ENCODE results near the gene GMIP.
A peak's percentile ranks its signal among the peaks of the same experiment; 100 is the strongest.

The GMIP gene

GRCh38 chr19:19595171-19595701 lies 48.2 kb downstream of the GMIP start:
- peak; percentile 18 for DNase-seq (ENCODE audit: low read depth, low spot score)
- no peak overlapping the region for H3K4me3 ChIP-seq (ENCODE audit: low read depth, low read length)
- TF ChIP-seq, protein P1, sequence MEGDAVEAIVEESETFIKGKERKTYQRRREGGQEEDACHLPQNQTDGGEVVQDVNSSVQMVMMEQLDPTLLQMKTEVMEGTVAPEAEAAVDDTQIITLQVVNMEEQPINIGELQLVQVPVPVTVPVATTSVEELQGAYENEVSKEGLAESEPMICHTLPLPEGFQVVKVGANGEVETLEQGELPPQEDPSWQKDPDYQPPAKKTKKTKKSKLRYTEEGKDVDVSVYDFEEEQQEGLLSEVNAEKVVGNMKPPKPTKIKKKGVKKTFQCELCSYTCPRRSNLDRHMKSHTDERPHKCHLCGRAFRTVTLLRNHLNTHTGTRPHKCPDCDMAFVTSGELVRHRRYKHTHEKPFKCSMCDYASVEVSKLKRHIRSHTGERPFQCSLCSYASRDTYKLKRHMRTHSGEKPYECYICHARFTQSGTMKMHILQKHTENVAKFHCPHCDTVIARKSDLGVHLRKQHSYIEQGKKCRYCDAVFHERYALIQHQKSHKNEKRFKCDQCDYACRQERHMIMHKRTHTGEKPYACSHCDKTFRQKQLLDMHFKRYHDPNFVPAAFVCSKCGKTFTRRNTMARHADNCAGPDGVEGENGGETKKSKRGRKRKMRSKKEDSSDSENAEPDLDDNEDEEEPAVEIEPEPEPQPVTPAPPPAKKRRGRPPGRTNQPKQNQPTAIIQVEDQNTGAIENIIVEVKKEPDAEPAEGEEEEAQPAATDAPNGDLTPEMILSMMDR (IDR thresholded peaks at IDR 0.05; ENCODE audit: low read depth, low read length) = no peak
- in situ Hi-C loops (cut with HindIII; ENCODE audit: low sequenced_read_pairs) = no loop called here

GRCh38 chr19:19594381-19594780 lies 49.1 kb downstream of the GMIP start:
- TF ChIP-seq, protein P1 (IDR thresholded peaks at IDR 0.05; ENCODE audit: low read depth, low read length) = no peak
- in situ Hi-C loops (cut with HindIII; ENCODE audit: low sequenced_read_pairs) = no loop called here
- H3K4me3 ChIP-seq (ENCODE audit: low read depth, low read length) = no peak overlapping the region
- no peak for DNase-seq (ENCODE audit: low read depth, low spot score)

GRCh38 chr19:19592690-19593089 lies 50.8 kb downstream of the GMIP start:
- in situ Hi-C loops (cut with HindIII; ENCODE audit: low sequenced_read_pairs) = no loop called here
- TF ChIP-seq, protein P1 (IDR thresholded peaks at IDR 0.05; ENCODE audit: low read depth, low read length) = no peak
- no peak for DNase-seq (ENCODE audit: low read depth, low spot score)
- H3K4me3 ChIP-seq (ENCODE audit: low read depth, low read length) = no peak overlapping the region

DNA sequence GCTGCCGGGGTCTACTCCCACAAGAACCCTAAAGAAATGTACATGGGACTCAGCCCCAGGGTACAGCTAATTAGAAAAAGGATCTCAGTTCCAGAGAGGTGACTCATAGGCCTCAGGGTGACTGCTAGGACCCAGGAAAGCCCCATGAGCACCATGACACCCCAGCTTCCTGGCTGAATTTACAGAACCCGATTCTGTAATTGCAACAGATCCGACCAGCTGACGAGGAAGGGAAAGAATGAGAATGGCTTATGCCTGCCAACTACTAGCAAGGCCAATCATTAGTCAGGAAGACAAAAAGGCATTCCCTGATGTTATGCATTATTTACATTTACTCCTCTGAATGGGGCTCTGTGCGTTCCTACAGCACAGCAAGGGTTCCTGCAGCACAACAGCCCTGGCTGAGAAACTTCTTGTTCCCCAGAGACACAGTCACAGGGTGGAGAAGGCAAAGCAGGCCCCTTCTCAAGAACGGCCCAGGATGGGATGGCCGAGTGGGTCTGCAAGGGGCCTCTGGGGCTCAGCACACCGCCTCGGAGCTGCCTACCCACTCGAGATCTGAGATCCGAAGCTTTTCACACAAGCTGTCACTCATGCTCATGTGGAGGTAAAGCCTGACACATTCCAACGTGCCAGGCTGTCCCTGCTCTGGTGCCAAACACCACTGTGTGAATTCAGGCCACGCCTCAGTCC lies 52.2 kb downstream of the GMIP start:
- peak; percentile 89 for DNase-seq (ENCODE audit: low read depth, low spot score)
- no peak overlapping the region for H3K4me3 ChIP-seq (ENCODE audit: low read depth, low read length)
- TF ChIP-seq, protein P1 (IDR thresholded peaks at IDR 0.05; ENCODE audit: low read depth, low read length) = no peak
- in situ Hi-C loops (cut with HindIII; ENCODE audit: low sequenced_read_pairs) = no loop called here

- DNase-seq (ENCODE audit: low read depth, low spot score) = peak; percentile 10
- TF ChIP-seq, protein P1 (IDR thresholded peaks at IDR 0.05; ENCODE audit: low read depth, low read length) = no peak
- H3K4me3 ChIP-seq (ENCODE audit: low read depth, low read length) = no peak overlapping the region
- in situ Hi-C loops (cut with HindIII; ENCODE audit: low sequenced_read_pairs) = no loop called here
These were observed 54.9 kb downstream of the GMIP start for GRCh38 chr19:19588546-19588945.

- H3K4me3 ChIP-seq (ENCODE audit: low read depth, low read length) = no peak overlapping the region
- no peak for DNase-seq (ENCODE audit: low read depth, low spot score)
- in situ Hi-C loops (cut with HindIII; ENCODE audit: low sequenced_read_pairs) = no loop called here
- TF ChIP-seq, protein P1 (IDR thresholded peaks at IDR 0.05; ENCODE audit: low read depth, low read length) = no peak
These were observed 55.7 kb downstream of the GMIP start for GRCh38 chr19:19587771-19588170.
